ENCODE measurements around the gene TNIP1. TPM values are rescaled to one million over a fixed set of nuclear protein-coding genes. Genes with fewer than 3 reads are reported as not detected.
A peak's percentile ranks its signal among the peaks of the same experiment; 100 is the strongest.

The TNIP1 gene
- total and polyA plus RNA-seq, 2 experiments from 2014 or later: 57.0 to 64.6 TPM

DNA sequence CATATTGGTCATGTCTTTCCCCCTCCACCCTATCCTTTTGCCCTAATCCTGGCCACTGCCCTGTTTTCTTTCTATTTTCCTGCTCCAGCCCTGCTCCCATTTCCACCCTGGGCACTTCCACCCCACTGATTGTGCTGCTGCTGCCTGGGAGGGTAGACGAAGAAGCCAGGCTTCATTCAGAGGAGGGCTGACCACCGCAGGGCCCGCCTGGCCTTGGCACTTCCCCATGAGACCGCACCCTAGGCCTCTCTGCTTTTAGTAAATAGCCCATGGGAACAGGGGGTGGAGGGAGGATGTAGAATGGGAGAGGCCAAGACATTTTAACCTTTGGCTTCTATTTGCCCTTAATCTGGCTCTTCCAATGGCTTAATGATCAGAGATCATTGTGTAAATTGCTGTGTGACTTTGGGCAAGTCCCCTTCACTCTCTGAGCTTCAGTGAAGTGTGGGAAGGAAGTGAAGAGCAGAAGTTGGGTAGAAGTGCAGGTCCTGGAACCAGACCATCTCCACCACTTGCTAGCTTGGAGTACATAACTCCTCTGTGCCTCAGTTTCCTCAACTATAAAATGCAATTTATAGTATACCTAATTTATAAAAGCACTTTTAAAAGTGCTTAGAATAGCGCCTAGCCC is 74.0 kb downstream of the TNIP1 start:
- no peak for DNase-seq (ENCODE audit: low spot score)

DNA sequence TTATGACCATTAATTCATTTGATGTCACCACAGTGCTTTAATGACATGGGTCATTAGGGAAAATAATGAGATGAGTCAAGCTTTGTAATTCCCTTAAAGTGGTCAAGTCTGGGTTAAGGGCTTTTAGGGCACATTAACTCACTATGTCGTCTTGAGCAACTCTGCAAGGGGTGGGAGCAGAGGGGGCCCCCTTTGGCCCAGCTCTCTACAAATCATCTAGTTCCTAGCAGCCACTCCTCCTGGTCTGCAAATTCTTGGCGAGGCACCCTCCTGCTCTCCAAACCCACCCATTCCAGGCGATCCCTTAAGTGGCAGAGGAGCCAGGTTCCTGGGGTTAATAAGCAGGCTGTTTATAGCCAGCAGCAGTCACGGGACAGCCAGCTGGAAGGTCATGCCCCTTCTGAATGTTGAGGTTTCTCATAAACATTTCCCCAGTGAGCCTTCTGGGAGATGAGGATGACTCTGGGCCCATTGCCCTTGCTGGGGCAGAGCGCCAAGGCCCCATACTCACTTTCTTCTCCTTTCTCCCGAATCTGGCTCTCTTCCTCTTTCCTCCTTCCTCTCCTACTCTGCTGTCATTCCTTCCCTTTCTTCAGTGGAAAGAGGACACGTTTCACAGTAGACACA is 74.8 kb downstream of the TNIP1 start:
- Histone ChIP-seq H4K20me1 (ENCODE audit: insufficient read depth, poor library complexity, severe bottlenecking) (no peaks in the 10 kb centered on the region), H3K9me2 (replicated peaks; ENCODE audit: insufficient read depth) (no peaks in the 10 kb centered on the region), H2AFZ (no peak overlapping the region), H3K79me2 (no peaks in the 10 kb centered on the region), H3K4me1 (ENCODE audit: insufficient read depth) (peaks cover 27% of the 10 kb centered on the region), H3K27ac (peak overlapping the region; percentile 59), H3K36me3 (replicated peaks; ENCODE audit: insufficient read depth, low read depth) (no peaks in the 10 kb centered on the region), H3K27me3 (no peaks in the 10 kb centered on the region), H3K4me3 (no peak overlapping the region), H3K9me3 (ENCODE audit: low read depth) (no peaks in the 10 kb centered on the region), H3K4me2 (peak overlapping the region; percentile 25)
- peak; percentile 48 for DNase-seq (ENCODE audit: low spot score)
- 43% methylated on average over 7 of the region's 7 CpGs for WGBS (ENCODE audit: low lambda C conversion rate, missing lambda C conversion rate)
- TF ChIP-seq, protein P1, sequence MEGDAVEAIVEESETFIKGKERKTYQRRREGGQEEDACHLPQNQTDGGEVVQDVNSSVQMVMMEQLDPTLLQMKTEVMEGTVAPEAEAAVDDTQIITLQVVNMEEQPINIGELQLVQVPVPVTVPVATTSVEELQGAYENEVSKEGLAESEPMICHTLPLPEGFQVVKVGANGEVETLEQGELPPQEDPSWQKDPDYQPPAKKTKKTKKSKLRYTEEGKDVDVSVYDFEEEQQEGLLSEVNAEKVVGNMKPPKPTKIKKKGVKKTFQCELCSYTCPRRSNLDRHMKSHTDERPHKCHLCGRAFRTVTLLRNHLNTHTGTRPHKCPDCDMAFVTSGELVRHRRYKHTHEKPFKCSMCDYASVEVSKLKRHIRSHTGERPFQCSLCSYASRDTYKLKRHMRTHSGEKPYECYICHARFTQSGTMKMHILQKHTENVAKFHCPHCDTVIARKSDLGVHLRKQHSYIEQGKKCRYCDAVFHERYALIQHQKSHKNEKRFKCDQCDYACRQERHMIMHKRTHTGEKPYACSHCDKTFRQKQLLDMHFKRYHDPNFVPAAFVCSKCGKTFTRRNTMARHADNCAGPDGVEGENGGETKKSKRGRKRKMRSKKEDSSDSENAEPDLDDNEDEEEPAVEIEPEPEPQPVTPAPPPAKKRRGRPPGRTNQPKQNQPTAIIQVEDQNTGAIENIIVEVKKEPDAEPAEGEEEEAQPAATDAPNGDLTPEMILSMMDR (IDR thresholded peaks at IDR 0.05; ENCODE audit: poor library complexity): no peak
- TF ChIP-seq EZH2 (IDR thresholded peaks at IDR 0.05; ENCODE audit: borderline replicate concordance): no peak

More for the DNA sequence above, 74.0 kb downstream of the TNIP1 start:
- H2AFZ ChIP-seq: no peak overlapping the region
- no peaks in the 10 kb centered on the region for H3K9me3 ChIP-seq (ENCODE audit: low read depth)
- H3K9me2 ChIP-seq (replicated peaks; ENCODE audit: insufficient read depth): no peaks in the 10 kb centered on the region
- H3K4me1 ChIP-seq (ENCODE audit: insufficient read depth): peaks cover 27% of the 10 kb centered on the region
- TF ChIP-seq EZH2 (IDR thresholded peaks at IDR 0.05; ENCODE audit: borderline replicate concordance) (no peak), EZH2phosphoT487 (IDR thresholded peaks at IDR 0.05; ENCODE audit: low read depth, severe bottlenecking, unreplicated experiment) (no peak)
- TF ChIP-seq, protein P1 (IDR thresholded peaks at IDR 0.05; ENCODE audit: poor library complexity): no peak
- no peaks in the 10 kb centered on the region for H3K36me3 ChIP-seq (replicated peaks; ENCODE audit: insufficient read depth, low read depth)
- no peak overlapping the region for H3K4me3 ChIP-seq
- peak overlapping the region; percentile 56 for H3K27ac ChIP-seq
- no peak overlapping the region for H3K4me2 ChIP-seq
- H3K27me3 ChIP-seq: no peaks in the 10 kb centered on the region
- no peaks in the 10 kb centered on the region for H4K20me1 ChIP-seq (ENCODE audit: insufficient read depth, poor library complexity, severe bottlenecking)
- no peaks in the 10 kb centered on the region for H3K79me2 ChIP-seq
- WGBS (ENCODE audit: low lambda C conversion rate, missing lambda C conversion rate): 92% methylated on average over 5 of the region's 5 CpGs

DNA sequence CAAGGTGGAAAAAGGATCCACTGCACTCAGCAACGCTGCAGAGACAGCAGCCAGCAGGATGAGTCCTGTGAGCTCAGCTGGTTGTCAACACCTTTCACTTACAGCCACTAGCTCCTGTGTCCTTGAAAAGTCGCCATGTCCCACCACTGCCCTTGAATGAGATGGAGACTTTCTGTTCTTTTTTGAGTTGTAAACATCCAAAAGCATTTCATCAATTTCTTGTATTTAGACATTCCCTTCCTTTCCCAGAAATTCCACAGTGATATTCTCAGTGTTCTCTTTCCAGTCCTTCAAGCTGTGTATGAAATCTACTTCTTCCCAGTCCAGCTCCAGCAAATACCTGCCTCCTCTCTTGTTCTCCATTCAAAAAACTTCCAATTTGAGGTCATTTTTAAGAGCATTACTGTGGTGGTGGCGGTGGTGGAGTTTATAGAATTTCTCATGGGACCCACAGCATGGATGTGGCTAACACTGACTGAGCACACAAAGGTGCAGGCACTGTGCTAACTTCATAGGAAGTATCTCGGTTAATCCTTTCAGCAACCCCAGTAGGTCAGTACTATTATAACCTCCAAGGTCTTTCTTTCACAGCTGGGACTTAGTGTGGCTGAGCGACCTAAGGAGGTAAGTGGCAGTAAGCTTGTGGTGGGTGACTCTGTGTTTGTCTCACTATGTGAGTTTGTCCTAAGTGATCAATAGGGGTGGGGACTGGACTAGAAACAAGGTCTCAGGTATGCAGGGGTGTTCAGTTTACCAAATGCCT is 75.5 kb downstream of the TNIP1 start:
- Histone ChIP-seq H2AFZ (no peak overlapping the region), H3K4me3 (no peak overlapping the region), H3K4me1 (ENCODE audit: insufficient read depth) (peaks cover 27% of the 10 kb centered on the region), H3K9me3 (ENCODE audit: low read depth) (no peaks in the 10 kb centered on the region), H4K20me1 (ENCODE audit: insufficient read depth, poor library complexity, severe bottlenecking) (no peaks in the 10 kb centered on the region), H3K79me2 (no peaks in the 10 kb centered on the region), H3K27me3 (no peaks in the 10 kb centered on the region), H3K36me3 (replicated peaks; ENCODE audit: insufficient read depth, low read depth) (no peaks in the 10 kb centered on the region), H3K27ac (peak overlapping the region; percentile 59), H3K9me2 (replicated peaks; ENCODE audit: insufficient read depth) (no peaks in the 10 kb centered on the region), H3K4me2 (peak overlapping the region; percentile 25)
- DNase-seq (ENCODE audit: low spot score): no peak
- TF ChIP-seq, protein P1 (IDR thresholded peaks at IDR 0.05; ENCODE audit: poor library complexity): no peak
- no peak for TF ChIP-seq EZH2 (IDR thresholded peaks at IDR 0.05; ENCODE audit: borderline replicate concordance)
- 66% methylated on average over 5 of the region's 5 CpGs for WGBS (ENCODE audit: low lambda C conversion rate, missing lambda C conversion rate)
